NB4 (cell line): ENCODE measurements around the gene CALHM3.

Experiments used
- CTCF ChIP-seq: IDR thresholded peaks from one replicate; pipeline ENCODE4 v1.5.1; 2012; ENCODE audit warnings: low read depth, low read length
- MAX ChIP-seq: IDR thresholded peaks from 2 replicates; pipeline ENCODE4 v1.6.1; 2011; ENCODE audit warnings: low read depth, low read length
- POLR2A ChIP-seq: IDR thresholded peaks from 2 replicates; pipeline ENCODE4 v1.6.1; 2011; ENCODE audit warnings: mild to moderate bottlenecking; ENCODE audit not compliant: insufficient read length; ENCODE audit errors: extremely low read depth

GRCh38 chr10:103491729-103492364 is 12.8 kb upstream of the CALHM3 start:
- TF ChIP-seq CTCF (no peak), POLR2A (no peak), MAX (no peak)
